GM21786 (cell line): ENCODE measurements around the gene TNNC2.
A peak's percentile ranks its signal among the peaks of the same experiment; 100 is the strongest.
"Not testable (repeated sequence)": the region's sequence is repeated elsewhere in the genome, so short reads cannot be mapped to it uniquely, and the experiment has no call there.

ENCODE experiments used
- ATAC-seq: cut with Tn5 transposase; IDR thresholded peaks from one replicate; pipeline ENCODE4 v1.9.1; 2021; ENCODE audit not compliant: unreplicated experiment

Gene TNNC2

DNA sequence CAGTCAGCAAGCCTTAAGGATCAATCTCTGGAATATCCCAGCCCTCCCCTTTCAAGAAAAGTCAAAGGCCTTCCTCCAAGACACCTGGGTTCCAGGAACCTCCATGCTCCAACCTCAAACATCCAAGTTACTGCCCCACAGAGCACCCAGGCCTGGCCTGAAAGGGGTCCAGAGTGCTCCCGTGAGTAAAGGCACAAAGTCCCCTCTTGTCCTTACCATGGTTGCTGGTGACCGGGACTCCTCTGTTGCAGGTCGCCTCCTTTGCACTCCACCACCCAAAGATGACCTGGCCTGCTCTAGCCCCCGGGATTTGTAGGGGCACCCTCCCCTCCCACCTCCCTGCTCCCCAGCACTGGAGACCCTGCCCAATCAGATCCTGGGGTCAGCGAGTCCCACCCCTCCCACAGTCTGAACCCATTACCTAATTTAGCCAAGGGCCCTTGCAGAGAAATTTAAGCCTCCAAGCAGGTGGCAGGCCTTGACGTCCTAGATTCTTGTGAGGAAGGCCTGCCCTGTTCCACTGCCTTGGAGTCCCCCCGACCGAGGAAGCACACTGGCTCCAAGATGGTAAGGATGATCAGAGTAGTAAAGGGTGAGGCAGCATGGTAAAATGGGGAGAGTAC is at the start of gene TNNC2:
TSS of gene TNNC2 (minus strand) at position 283 of the 623 bp plus-strand sequence. CDS start at position 219, 64 bp downstream.
- ATAC-seq = no peak

DNA sequence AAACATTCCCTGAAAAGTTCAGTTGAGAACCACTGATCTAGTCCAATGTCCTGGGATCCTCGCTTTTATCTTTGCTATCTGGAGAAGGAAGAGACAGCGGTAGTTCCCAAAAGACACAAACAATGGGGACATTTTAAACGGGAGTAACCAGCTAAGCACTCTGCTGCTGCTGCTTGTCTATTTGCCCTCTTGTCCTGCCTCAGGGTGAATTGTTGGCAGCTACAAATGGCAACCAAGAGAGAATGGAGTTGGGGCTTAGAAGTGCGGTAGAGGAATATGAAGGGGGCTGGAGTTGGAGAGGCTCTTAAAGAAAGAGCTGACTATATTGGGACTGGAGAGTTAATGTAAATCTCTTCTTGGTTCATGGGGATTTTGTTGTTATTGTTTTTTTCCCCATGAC is 47.5 kb upstream of the TNNC2 start:
- ATAC-seq = no peak

DNA sequence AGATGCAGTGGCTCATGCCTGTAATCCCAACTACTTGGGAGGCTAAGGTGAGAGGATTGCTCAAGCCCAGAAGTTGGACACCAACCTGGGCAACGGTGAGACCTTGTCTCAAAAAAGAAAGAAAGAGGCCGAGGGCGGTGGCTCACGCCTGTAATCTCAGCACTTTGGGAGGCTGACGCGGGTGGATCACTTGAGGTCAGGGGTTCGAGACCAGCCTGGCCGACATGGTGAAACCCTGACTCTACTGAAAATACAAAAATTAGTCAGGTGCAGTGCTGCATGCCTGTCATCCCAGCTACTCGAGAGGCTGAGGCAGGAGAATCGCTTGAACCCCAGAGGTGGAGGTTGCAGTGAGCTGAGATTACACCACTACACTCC is 47.0 kb upstream of the TNNC2 start:
- ATAC-seq = not testable (repeated sequence)

DNA sequence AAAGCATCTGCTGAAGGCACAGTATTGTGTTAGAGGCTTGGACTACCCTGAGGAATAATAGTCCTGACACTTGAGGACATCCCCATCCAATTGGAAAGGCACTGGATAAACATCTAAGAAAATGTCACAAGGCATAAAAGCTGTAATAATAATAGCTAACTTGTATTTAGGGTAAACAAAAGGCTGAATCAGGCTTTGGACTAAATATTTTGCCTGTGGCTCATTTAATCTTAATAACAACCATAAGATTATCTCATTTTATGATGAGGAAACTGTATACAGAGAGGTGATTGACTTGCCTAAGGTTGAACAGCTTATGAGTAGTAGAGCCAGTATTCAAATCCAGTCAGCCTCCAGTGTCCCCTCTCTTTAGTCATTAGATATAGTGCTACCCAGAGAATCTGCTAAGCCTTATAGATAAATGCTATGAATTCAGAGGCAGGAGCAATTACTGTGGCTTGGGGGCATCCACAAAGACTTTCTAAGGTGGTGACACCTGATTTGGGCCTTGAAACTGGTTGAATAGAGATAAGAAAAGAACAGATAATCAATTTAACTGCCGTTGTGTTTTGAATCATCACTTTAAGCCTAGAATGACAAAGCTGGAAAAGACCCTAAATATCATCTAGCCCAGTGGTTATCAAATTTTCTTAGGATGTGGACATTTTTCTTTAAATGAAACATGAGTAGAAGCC is 46.4 kb upstream of the TNNC2 start:
- ATAC-seq = no peak

DNA sequence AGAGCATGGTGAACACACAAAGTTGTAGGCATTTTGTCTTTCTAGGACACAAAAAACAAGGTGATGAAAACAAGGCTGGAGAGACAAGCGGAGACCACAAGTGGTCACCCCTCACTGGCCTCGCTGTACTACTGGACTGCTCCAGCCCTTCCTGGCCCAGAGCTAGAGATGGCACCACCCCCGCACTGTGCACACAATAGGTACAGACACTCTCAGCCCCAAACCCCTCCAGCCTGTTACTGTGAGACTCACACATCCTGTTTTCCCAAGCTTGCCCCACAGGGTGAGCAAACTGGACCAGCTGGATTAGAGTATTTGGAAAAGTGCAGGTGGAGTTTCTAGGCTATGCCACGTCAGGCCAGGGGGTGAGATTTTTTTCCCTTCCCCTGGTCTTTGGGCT is 45.5 kb upstream of the TNNC2 start:
- no peak for ATAC-seq

DNA sequence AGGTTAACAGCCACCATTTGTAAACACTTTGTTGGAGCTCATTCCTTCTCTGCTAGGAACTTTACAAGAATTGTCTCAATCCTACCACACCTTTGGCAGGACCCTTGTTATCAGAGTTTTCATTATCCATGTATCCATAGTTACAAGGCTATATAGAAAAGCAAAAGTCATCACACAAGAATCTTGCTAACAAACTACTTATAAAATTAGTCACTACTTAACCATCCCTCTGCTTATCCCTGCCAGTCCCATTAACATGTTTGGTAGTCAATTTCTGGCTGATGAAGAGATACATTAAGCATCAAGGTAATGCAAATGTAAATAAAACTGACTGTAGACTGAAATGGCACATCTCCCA is 40.7 kb upstream of the TNNC2 start:
- no peak for ATAC-seq

DNA sequence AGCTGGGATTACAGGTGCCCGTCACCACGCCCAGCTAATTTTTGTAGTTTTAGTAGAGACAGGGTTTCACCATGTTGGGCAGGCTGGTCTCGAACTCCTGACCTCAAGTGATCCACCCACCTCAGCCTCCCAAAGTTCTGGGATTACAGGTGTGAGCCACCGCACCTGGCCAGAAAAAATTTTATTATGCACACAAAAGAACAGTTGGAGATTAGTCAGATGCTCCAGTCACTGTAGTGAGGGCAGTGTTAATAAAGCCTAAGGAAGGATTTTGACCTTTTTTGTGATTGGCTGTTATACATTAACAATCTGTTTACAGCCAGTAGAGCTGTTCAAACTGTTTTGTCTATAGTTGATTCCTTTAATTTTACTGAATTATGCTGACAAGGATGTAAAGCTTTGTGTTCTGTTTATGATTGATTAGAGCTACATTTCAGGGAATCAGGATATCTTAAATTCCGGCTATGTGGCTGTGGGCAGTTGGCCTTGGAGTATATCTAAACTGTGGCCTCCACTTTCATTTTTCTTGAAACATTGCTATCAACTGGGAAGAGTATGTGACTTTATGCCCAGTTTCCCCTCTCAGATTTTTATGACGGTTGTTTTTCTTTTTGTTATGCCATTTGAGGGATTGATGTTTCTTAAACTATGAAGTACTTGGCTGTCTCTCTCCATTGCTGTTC is 40.2 kb upstream of the TNNC2 start:
- no peak for ATAC-seq

DNA sequence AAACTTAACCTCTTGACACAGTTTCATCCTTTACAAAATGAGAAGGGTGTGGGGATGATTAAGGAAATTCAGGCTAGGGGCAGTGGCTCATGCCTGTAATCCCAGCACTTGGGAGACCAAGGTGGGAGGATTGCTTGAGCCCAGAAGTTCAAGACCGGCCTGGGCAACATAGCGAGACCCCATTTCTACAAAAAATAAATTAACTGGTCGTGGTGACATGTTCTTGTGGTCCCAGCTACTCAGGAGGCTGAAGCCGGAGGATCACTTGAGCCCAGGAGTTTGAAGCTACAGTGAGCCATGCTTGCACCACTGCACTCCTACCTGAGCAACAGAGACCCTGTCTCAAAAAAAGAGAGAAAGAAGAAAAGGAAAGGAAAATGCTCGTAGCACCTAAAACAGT is 39.3 kb upstream of the TNNC2 start:
- ATAC-seq = no peak

DNA sequence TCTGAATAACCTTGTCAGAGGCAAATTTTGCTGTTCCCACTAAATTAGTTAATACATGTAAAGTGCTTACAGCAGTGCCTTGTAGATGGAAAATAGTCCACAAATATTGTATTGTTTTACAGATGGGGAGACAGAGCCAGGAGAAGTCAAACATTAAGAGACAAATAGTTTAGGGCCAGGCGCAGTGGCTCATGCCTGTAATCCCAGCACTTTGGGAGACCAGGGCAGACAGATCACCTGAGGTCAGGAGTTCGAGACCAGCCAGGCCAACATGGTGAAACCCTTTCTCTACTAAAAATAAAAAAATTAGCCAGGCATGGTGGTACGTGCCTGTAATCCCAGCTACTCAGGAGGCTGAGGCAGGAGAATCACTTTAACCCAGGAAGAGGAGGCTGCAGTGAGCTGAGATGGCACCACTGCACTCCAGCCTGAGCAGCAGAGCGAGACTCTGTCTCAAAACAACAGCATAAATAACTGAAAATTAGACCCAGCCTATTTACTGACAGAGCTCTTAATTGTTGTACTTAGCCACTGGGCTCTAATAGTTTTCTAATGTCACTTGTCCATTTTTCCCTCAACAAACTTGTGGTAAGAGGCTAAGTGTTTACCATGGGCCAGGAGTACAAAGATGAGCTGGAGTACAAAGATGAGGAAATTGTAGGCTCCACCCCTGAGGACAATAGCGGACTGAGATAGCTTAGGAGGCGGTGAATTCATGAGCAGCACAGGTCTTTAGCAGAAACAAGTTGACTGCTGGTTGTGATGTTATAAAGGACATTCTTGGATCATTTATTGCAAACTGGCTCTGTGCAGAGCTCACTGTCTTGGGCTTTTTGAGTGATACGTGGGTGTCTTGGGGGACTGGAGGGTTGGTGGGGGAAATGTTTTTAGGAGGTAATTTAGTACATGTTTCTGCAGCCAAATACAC is 36.7 kb upstream of the TNNC2 start:
- no peak for ATAC-seq

DNA sequence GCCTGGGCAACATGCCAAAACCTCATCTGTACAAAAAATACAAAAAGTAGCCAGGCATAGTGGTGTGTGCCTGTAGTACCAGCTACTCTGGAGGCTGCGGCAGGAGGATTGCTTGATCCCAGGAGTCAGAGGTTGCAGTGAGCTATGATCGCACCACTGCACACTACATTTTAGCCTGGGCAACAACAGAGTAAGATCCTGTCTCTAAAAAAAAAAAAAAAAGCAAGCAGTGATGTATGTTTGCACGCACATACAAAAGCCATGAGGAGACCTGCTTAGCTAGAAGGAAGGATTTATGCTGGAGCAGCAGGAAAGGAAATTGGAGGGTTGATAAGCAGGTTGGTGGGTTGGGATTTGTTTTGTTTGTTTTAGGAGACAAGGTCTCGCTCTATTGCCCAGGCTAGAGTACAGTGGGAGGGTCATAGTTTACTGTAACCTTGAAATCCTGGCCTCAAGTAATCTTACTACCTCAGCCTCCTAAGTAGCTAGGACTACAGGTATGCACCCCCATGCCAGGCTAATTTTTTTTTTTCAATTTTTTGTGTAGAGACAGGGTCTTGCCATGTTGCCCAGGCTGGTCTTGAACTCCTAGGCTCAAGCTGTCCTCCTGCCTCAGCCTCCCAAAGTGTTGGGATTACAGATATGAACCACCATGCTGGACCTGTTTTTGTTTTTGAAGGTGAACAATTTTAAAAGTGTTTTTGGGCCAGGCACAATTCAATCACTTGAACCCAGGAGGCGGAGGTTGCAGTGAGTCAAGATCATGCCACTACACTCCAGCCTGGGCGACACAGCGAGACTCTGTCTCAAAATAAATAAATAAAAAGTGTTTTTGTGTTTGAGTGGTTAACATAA is 34.3 kb upstream of the TNNC2 start:
- ATAC-seq = no peak

DNA sequence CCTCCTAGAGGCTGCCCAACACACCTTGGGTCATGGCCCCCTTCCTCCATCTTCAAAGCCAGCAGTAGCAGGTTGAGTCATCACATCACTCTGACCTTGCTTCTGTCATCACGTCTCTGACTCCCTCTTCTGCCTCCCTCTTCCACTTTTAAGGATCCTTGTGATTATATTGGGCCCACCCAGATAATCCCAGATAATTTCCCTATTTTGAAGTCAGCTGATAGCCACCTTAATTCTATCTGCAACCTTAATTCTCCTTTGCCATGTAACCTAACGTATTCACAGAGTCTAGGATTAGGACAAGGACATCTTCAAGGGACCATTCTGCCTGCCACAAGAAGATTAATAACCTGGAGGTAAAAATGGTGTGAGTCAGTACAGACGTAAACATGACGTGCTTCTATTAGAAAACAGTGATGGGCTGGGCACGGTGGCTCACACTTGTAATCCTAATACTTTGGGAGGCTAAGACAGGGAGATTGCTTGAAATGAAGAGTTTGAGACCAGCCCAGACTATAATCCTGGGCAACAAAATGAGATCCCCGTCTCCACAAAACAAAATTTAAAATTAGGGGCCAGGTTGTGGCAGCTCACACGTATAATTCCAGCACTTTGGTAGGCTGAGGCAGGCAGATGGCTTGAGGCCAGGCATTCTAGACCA is 33.6 kb upstream of the TNNC2 start:
- ATAC-seq = no peak

DNA sequence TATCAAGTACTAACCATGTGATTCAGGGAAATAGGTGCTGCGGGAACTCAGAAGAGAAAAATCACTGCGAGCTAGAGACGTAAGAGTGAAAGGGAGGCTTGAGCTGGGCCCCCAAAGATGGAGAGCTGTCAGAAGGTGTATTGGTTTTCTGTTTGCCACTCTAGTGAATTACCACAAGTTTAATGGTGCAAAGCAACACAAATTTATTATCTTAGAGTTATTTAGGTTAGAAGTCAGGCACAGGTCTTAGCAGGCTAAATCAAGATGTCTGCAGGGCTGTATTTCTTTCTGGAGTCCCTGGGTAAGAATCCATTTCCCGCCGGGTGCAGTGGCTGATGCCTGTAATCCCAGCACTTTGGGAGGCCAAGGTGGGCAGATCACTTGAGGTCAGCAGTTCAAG is 32.8 kb upstream of the TNNC2 start:
- no peak for ATAC-seq

DNA sequence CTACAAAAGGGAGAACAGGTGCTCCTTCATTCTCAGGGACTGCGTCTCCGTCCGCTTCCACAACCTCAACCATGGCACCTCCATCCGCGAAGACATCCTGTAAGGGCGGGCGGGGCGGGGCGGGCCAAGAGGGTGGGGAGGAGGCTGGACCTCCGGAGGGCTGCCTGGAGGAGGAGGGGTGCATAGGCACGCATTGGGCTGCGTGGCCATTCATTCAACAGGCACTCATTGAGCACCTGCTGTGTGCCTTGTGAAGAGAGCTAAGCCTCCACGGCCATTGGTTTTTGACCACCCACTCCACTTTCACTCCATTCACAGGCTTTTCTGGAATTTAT is 30.7 kb upstream of the TNNC2 start:
- peak; percentile 22 for ATAC-seq

DNA sequence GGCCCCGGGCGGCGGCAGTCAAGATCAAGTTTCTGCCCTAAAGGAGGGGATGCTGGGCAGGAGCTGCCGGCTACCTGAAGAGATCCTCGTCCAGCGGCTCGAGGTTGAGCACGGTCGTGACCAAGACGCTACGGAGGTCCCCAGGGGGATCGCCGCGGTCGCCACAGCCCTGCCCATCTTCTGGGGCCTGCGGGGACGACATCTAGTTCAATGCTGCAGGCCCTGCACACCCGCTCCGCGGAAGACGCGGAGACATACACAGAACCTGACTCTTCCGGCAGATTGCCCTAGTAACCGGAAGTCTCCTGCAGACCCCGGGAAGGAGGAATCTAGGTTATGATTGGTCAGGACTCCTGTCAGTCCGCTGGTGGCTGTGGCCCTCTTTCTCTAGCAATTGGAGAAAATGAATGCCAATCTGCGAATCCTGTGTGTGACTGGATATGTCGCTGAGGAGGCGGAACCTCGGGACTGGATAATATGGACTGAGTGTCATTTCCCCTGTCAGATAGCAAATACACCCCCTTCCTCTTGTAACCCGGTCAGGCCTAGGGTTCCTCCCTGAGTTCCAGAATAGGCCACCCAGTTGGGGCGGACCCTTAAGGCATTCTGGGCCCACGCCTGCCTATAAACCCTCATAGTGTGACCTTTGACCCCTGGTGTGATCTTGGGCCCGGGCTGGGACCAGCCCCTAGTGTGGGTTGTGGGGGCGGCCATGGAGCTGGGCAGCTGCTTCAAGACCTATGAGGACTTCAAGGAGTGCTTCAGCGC is 30.2 kb upstream of the TNNC2 start, which contains the start of the genes ACOT8 and ZSWIM3:
TSS of gene ACOT8 (minus strand) at position 279 of the 768 bp plus-strand sequence. CDS start at position 202, 77 bp downstream.
TSS of gene ZSWIM3 (plus strand) at position 501 of the 768 bp plus-strand sequence. CDS start at position 713, 212 bp downstream.
- ATAC-seq = peak; percentile 96

DNA sequence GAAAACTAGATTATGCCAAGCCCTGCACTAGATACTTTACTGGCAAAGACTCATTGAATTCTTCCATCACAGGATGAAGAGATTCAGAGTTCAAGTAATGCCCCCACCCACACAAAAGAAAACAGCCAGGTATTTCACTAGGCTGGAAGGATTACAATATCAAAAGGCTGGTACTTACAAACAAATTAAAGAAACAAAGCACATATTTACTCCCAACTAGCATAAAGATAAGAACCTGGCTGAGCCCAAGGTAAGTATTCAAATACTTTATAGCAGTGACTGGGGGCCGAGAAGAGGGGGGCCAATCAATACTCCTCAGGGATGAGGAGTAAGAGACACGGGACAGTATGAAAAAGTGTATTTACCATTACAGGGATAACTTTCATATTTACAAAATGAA is 26.4 kb upstream of the TNNC2 start:
- no peak for ATAC-seq

DNA sequence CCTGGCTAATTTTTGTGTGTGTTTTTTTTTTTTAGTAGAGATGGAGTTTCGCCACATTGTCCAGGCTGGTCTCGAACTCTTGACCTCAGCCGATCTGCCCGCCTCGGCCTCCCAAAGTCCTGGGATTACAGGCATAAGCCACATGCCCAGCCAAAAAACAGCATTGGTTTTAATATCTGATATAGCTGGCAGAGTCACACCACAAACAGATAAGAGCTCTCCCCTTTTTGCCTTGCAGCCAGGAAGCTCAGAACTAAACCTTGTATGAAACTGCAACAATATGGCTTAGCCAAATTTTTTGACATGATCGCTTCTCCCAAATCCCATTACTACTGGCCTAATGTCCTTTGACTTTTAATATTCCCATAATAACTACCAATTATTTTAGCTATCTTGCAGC is 25.2 kb upstream of the TNNC2 start:
- ATAC-seq = no peak

DNA sequence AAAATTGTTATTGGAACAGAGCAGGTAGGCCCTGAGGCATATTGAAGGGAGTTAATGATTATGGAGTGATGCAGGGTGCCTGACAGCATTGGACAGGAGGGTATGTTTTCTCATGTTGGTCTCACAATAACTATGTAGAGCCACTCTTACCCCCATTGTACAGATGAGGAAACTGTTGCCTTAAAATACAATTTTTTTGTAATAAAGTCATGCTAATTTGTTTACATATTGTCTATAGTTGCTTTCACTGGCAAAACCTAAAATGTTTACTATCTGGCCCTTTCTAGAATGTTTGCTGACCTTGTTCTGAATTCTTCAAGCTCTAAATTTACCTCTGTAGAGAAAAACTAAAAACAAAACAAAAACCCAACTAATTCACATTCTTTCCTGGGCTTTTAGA is 24.4 kb upstream of the TNNC2 start:
- no peak for ATAC-seq

DNA sequence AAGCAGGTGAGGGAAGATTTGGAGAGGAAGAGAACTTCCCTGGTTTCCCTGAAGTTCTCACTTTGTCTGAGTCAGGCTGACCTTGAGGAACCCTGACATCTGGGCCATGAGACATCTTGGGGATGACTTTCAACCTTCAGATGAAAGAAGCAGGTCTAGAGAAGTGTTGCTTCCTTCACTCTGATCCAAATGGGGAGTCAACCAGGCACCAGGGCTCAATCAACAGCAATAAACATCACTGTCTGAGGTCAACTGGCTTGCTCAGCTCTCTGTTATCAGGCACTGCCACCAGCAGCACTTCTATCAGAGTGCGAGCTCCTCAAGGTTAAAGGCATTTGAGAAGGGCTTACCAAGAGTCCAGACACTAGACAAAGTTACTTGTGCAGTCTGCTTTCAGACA is 23.8 kb upstream of the TNNC2 start:
- ATAC-seq = no peak

DNA sequence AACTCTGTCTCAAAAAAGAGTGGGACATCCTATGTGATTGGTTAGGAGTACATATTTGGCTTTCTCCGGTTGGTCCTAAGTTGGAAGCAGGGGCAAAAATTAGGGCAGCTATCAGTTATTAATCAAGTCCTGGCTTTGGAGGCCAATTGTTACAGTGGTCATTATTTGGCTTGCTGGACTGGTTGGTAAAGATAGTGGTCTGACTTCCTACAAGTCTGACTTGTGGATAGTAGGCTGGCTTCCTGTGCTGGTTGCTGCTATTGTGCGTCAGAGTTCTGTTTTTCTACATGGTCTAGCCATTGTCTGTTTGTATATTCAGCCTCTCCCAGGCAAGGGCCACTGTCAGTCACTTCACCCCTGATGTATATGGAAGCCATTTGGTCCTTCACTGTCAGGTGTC is 23.1 kb upstream of the TNNC2 start:
- ATAC-seq = no peak
